Panc1 (cell line): ENCODE measurements around the gene UBASH3B. TPM values are rescaled to one million over a fixed set of nuclear protein-coding genes. Genes with fewer than 3 reads are reported as not detected.

Experiments
- ATAC-seq: fragments of 200-7000 bp; cut with Tn5 transposase; 2 replicates; pipeline ENCODE4 v1.9.1; 2020; ENCODE audit warnings: mild to moderate bottlenecking, moderate library complexity
- BruUV-seq: library from RNA; stranded (reverse); fragments of 400-500 nt; replicated peaks from 2 replicates; lab custom pipeline; 2021; lab: Mats Ljungman, UMichigan
- CTCF ChIA-PET: fragments of 300-600 bp; sonication (Branson Sonifier 250); formaldehyde crosslinking; loops from one replicate; lab custom pipeline; 2022; ENCODE audit warnings: antibody characterized with exemption; lab: Charles Lee
- POLR2A ChIA-PET: fragments of 300-600 bp; sonication (Branson Sonifier 250); formaldehyde crosslinking; loops from one replicate; lab custom pipeline; 2022; ENCODE audit warnings: antibody characterized with exemption; lab: Charles Lee
- DNase-seq: peaks from one replicate; pipeline ENCODE4 v3.0.0-alpha.2; 2010; ENCODE audit warnings: low read depth, low spot score
- H3K27ac ChIP-seq: 2 replicates; pipeline ENCODE4 v1.5.1; 2011; ENCODE audit warnings: mild to moderate bottlenecking, low read length, inconsistent platforms
- H3K27me3 ChIP-seq: fragments of 200-500 bp; sonication (Bioruptor generic); 2 replicates; pipeline ENCODE4 v1.6.0; 2014; ENCODE audit warnings: low read length, inconsistent platforms; ENCODE audit not compliant: control insufficient read depth, insufficient read depth
- H3K36me3 ChIP-seq: fragments of 200-500 bp; sonication (Bioruptor generic); 2 replicates; pipeline ENCODE4 v1.5.1; 2014; ENCODE audit warnings: inconsistent platforms, mild to moderate bottlenecking, low read length, moderate library complexity; ENCODE audit not compliant: control insufficient read depth, insufficient read depth
- H3K4me1 ChIP-seq: 2 replicates; pipeline ENCODE4 v1.5.1; 2011; ENCODE audit warnings: inconsistent platforms, mild to moderate bottlenecking, low read length, moderate library complexity; ENCODE audit not compliant: control insufficient read depth, insufficient read depth
- H3K4me3 ChIP-seq, 2 experiments: 2 replicates each; pipeline ENCODE4 v1.5.1; 2011 to 2012; ENCODE audit warnings: low read depth in 2 of 2, low read length in 2 of 2, mild to moderate bottlenecking in 2 of 2, inconsistent platforms in 1 of 2, moderate library complexity in 1 of 2
- H3K9me3 ChIP-seq: fragments of 200-500 bp; sonication (Bioruptor generic); 2 replicates; pipeline ENCODE4 v1.5.1; 2014; ENCODE audit warnings: low read depth, mild to moderate bottlenecking, inconsistent platforms, low read length, moderate library complexity; ENCODE audit not compliant: control insufficient read depth, insufficient read depth
- CTCF ChIP-seq: fragments of 450-650 bp; IDR thresholded peaks from 2 replicates; pipeline ENCODE4 v1.5.1; 2017; ENCODE audit warnings: mild to moderate bottlenecking
- POLR2AphosphoS5 ChIP-seq: IDR thresholded peaks from 2 replicates; pipeline ENCODE4 v1.6.1; 2012; ENCODE audit warnings: mild to moderate bottlenecking, low read depth, low read length, moderate library complexity
- SIN3A ChIP-seq: IDR thresholded peaks from 2 replicates; pipeline ENCODE4 v1.6.1; 2012; ENCODE audit warnings: low read depth, mild to moderate bottlenecking, low read length, moderate library complexity, borderline replicate concordance; ENCODE audit not compliant: insufficient read depth
- TCF7L2 ChIP-seq: IDR thresholded peaks from 2 replicates; pipeline ENCODE4 v1.6.1; 2011; ENCODE audit warnings: mild to moderate bottlenecking, low read depth, low read length, inconsistent platforms
- in situ Hi-C: cut with HindIII; loops from 2 replicates; pipeline ENCODE4 v1.10.0; 2016; ENCODE audit warnings: low sequenced_read_pairs, low pct_unique_long_range_greater_than_20kb
- intact Hi-C: fragments of 100-400 bp; cut with micrococcal nuclease; formaldehyde crosslinking; loops from one replicate; pipeline ENCODE4 v1.10.0; 2022; ENCODE audit not compliant: unreplicated experiment
- total RNA-seq: library from RNA; stranded (reverse); gene quantifications from one replicate; pipeline ENCODE4 v1.2.1, GENCODE V29; 2021; ENCODE audit not compliant: unreplicated experiment
- TF ChIP-seq, protein P1 (sequence below), 2 experiments: IDR thresholded peaks; 2 replicates each; pipeline ENCODE4 v1.6.1; 2011 to 2012; ENCODE audit warnings: low read depth in 2 of 2, control low read depth in 1 of 2, low read length in 1 of 2, mild to moderate bottlenecking in 1 of 2, moderate library complexity in 1 of 2; ENCODE audit not compliant: insufficient read depth in 1 of 2

UBASH3B gene
- total RNA-seq, 1 experiment from 2014 or later = 55.1 TPM

- no peak for ATAC-seq
- POLR2A ChIA-PET = no interaction called here
- intact Hi-C loops (no loop called here), in situ Hi-C loops (no loop called here)
- Histone ChIP-seq H3K27ac (no peak overlapping the region), H3K4me3 (no peak overlapping the region), H3K36me3 (no peaks in the 10 kb centered on the region), H3K4me1 (no peaks in the 10 kb centered on the region), H3K27me3 (no peaks in the 10 kb centered on the region), H3K9me3 (no peaks in the 10 kb centered on the region)
- CTCF ChIA-PET = no interaction called here
- BruUV-seq = no TSS peak
- TF ChIP-seq CTCF (no peak), POLR2AphosphoS5 (no peak)
- TF ChIP-seq, protein P1, sequence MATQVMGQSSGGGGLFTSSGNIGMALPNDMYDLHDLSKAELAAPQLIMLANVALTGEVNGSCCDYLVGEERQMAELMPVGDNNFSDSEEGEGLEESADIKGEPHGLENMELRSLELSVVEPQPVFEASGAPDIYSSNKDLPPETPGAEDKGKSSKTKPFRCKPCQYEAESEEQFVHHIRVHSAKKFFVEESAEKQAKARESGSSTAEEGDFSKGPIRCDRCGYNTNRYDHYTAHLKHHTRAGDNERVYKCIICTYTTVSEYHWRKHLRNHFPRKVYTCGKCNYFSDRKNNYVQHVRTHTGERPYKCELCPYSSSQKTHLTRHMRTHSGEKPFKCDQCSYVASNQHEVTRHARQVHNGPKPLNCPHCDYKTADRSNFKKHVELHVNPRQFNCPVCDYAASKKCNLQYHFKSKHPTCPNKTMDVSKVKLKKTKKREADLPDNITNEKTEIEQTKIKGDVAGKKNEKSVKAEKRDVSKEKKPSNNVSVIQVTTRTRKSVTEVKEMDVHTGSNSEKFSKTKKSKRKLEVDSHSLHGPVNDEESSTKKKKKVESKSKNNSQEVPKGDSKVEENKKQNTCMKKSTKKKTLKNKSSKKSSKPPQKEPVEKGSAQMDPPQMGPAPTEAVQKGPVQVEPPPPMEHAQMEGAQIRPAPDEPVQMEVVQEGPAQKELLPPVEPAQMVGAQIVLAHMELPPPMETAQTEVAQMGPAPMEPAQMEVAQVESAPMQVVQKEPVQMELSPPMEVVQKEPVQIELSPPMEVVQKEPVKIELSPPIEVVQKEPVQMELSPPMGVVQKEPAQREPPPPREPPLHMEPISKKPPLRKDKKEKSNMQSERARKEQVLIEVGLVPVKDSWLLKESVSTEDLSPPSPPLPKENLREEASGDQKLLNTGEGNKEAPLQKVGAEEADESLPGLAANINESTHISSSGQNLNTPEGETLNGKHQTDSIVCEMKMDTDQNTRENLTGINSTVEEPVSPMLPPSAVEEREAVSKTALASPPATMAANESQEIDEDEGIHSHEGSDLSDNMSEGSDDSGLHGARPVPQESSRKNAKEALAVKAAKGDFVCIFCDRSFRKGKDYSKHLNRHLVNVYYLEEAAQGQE (IDR thresholded peaks at IDR 0.05; ENCODE audit: insufficient read depth in 1 of 2, low read depth in 2 of 2, low read length in 1 of 2) = no peak
- no peak for DNase-seq
These were observed 100.4 kb downstream of the UBASH3B start for GRCh38 chr11:122755941-122756340.

DNA sequence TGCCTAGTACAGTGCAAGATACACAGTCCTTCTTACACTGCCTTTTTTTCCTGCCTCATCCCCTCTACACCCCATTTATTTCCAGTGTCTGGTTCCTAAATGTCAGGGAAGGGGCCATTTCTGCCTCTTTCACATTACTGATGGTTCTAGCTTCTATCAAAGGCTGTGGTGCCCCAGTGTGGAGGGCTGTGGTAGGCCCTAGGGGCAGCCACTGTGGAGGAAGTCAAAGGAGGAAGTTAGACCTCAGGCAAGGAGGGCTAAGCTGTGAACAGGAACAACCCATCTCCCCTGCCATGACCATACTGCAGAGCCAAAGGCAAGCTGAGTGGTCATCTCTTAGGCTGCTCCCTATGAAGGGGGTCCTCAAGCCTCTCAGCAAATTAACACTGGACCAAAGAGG lies 100.9 kb downstream of the UBASH3B start:
- in situ Hi-C loops (no loop called here), intact Hi-C loops (no loop called here)
- no TSS peak for BruUV-seq
- Histone ChIP-seq H3K27ac (no peak overlapping the region), H3K4me1 (no peaks in the 10 kb centered on the region), H3K9me3 (no peaks in the 10 kb centered on the region), H3K36me3 (no peaks in the 10 kb centered on the region), H3K27me3 (no peaks in the 10 kb centered on the region), H3K4me3 (no peak overlapping the region)
- TF ChIP-seq POLR2AphosphoS5 (no peak), CTCF (no peak), TCF7L2 (no peak), SIN3A (no peak)
- TF ChIP-seq, protein P1 (IDR thresholded peaks at IDR 0.05; ENCODE audit: insufficient read depth in 1 of 2, low read depth in 2 of 2, low read length in 1 of 2) = no peak
- CTCF ChIA-PET = interaction anchor here (0.6 kb wide), 1 partner anchor 120 kb away, joined by 6 read pairs; no protein-coding TSS in a partner anchor
- POLR2A ChIA-PET = no interaction called here
- ATAC-seq (no peak), DNase-seq (no peak)
